Liver (tissue), 9 donors: Measurements from ENCODE around the gene PTPN14. TPM values are rescaled to one million over a fixed set of nuclear protein-coding genes. Genes with fewer than 3 reads are reported as not detected.
"Not testable (repeated sequence)": the region's sequence is repeated elsewhere in the genome, so short reads cannot be mapped to it uniquely, and the experiment has no call there.

Experiments used
- DNase-seq: peaks from one replicate; pipeline ENCODE4 v3.0.0-alpha.2; 2017; ENCODE audit warnings: low spot score
- H3K27ac ChIP-seq, 2 donors: one replicate each; pipeline ENCODE4 v1.7.0; 2013; ENCODE audit warnings: inconsistent platforms in 2 of 2, low read length in 2 of 2, control low read depth in 1 of 2, low read depth in 1 of 2, mild to moderate bottlenecking in 1 of 2
- H3K27me3 ChIP-seq, 4 donors: one replicate each; pipeline versions ENCODE4 v1.6.1 to v1.7.0; 2013; ENCODE audit warnings: low read length in 3 of 4, inconsistent platforms in 1 of 4, mild to moderate bottlenecking in 1 of 4, moderate library complexity in 1 of 4; ENCODE audit not compliant: control insufficient read depth in 4 of 4, insufficient read depth in 4 of 4
- H3K36me3 ChIP-seq, 4 donors: one replicate each; pipeline versions ENCODE4 v1.6.1 to v1.7.0; 2013; ENCODE audit warnings: low read length in 3 of 4, mild to moderate bottlenecking in 3 of 4, low read depth in 1 of 4, moderate library complexity in 1 of 4; ENCODE audit not compliant: control insufficient read depth in 4 of 4, insufficient read depth in 3 of 4
- H3K4me1 ChIP-seq, 4 donors: one replicate each; pipeline versions ENCODE4 v1.6.1 to v1.7.0; 2013; ENCODE audit warnings: low read length in 3 of 4, mild to moderate bottlenecking in 3 of 4, moderate library complexity in 1 of 4; ENCODE audit not compliant: control insufficient read depth in 4 of 4, insufficient read depth in 4 of 4
- H3K4me3 ChIP-seq, 3 donors: one replicate each; pipeline versions ENCODE4 v1.6.1 to v1.7.0; 2013; ENCODE audit warnings: low read length in 3 of 3, control low read depth in 1 of 3, low read depth in 1 of 3, mild to moderate bottlenecking in 1 of 3
- H3K9ac ChIP-seq, 2 donors: one replicate each; pipeline ENCODE4 v1.7.0; 2013; ENCODE audit warnings: low read length in 2 of 2, mild to moderate bottlenecking in 2 of 2, moderate library complexity in 2 of 2, control low read depth in 1 of 2, low read depth in 1 of 2
- H3K9me3 ChIP-seq, 4 donors: one replicate each; pipeline versions ENCODE4 v1.6.1 to v1.7.0; 2013; ENCODE audit warnings: low read length in 3 of 4; ENCODE audit not compliant: control insufficient read depth in 4 of 4
- EGR1 ChIP-seq, 2 donors: IDR thresholded peaks; 2 replicates each; pipeline ENCODE4 v1.6.1; 2016 to 2018; ENCODE audit warnings: antibody characterized with exemption in 2 of 2, low read depth in 2 of 2
- FOXA1 ChIP-seq: IDR thresholded peaks from 2 replicates; pipeline ENCODE4 v1.6.1; 2016; ENCODE audit warnings: antibody characterized with exemption
- FOXA2 ChIP-seq: IDR thresholded peaks from 2 replicates; pipeline ENCODE4 v1.6.1; 2016; ENCODE audit warnings: antibody characterized with exemption
- GABPA ChIP-seq, 2 donors: IDR thresholded peaks in 1 of 2; conservative IDR thresholded peaks in 1 of 2; 2 replicates each; pipeline ENCODE4 v1.6.1; 2016; ENCODE audit warnings: antibody characterized with exemption in 2 of 2, mild to moderate bottlenecking in 1 of 2, moderate library complexity in 1 of 2
- HNF4A ChIP-seq, 2 donors: conservative IDR thresholded peaks; 2 replicates each; pipeline ENCODE4 v1.6.1; 2016; ENCODE audit warnings: antibody characterized with exemption in 2 of 2, mild to moderate bottlenecking in 2 of 2
- JUND ChIP-seq, 2 donors: IDR thresholded peaks; 2 replicates each; pipeline ENCODE4 v1.6.1; 2016; ENCODE audit warnings: antibody characterized with exemption in 2 of 2
- NR2F2 ChIP-seq: IDR thresholded peaks from 2 replicates; pipeline ENCODE4 v1.6.1; 2016; ENCODE audit warnings: antibody characterized with exemption
- RAD21 ChIP-seq, 2 donors: IDR thresholded peaks; 2 replicates each; pipeline ENCODE4 v1.6.1; 2016; ENCODE audit warnings: antibody characterized with exemption in 2 of 2, mild to moderate bottlenecking in 2 of 2
- RXRA ChIP-seq, 2 donors: IDR thresholded peaks; 2 replicates each; pipeline ENCODE4 v1.6.1; 2017 to 2018; ENCODE audit warnings: antibody characterized with exemption in 2 of 2, mild to moderate bottlenecking in 1 of 2
- SP1 ChIP-seq: IDR thresholded peaks from 2 replicates; pipeline ENCODE4 v1.6.1; 2018; ENCODE audit warnings: antibody characterized with exemption, mild to moderate bottlenecking
- TAF1 ChIP-seq: conservative IDR thresholded peaks from 2 replicates; pipeline ENCODE4 v1.6.1; 2016; ENCODE audit warnings: antibody characterized with exemption, mild to moderate bottlenecking
- YY1 ChIP-seq: IDR thresholded peaks from 2 replicates; pipeline ENCODE4 v1.6.1; 2016; ENCODE audit warnings: antibody characterized with exemption, mild to moderate bottlenecking
- WGBS: extraction: QIAGEN DNeasy Blood & Tissue Kit; methylation state at CpG from one replicate; pipeline ENCODE4 v1.1.7; 2013; 5-methylcytosine and 5-hydroxymethylcytosine counted together
- polyA plus RNA-seq, 2 donors: library from polyadenylated mRNA; stranded (reverse) in 1 of 2; unstranded in 1 of 2; fragments of 200-250 nt in 1 of 2; fragments of >200 nt in 1 of 2; fragmentation: Nextera tagmentation in 1 of 2; extraction: Ambion mirVana in 1 of 2; gene quantifications; one replicate each; pipeline versions ENCODE4 v1.2.1 to v1.2.3, GENCODE V29; 2013 to 2015
- total RNA-seq, 2 donors: library from RNA; depleted of rRNA; stranded (reverse); fragments of >200 nt; gene quantifications; one replicate each; pipeline ENCODE4 v1.2.3, GENCODE V29; 2014
- TF ChIP-seq, protein P1 (sequence below): fragments of 150-350 bp; IDR thresholded peaks from 2 replicates; pipeline ENCODE4 v1.5.1; 2017; ENCODE audit warnings: improper control_type of control experiment, low read depth, low read length; ENCODE audit not compliant: missing input control
- TF ChIP-seq, protein P2 (sequence below): IDR thresholded peaks from 2 replicates; pipeline ENCODE4 v1.6.1; 2016; ENCODE audit warnings: antibody characterized with exemption
- TF ChIP-seq, protein P3 (sequence below): IDR thresholded peaks from 2 replicates; pipeline ENCODE4 v1.6.1; 2016; ENCODE audit warnings: antibody characterized with exemption, mild to moderate bottlenecking
- TF ChIP-seq, protein P4 (sequence below): IDR thresholded peaks from 2 replicates; pipeline ENCODE4 v1.6.1; 2016; ENCODE audit warnings: antibody characterized with exemption
- donor health status: healthy.
- donor health status: healthy.
- donor health status: healthy.
- donor health status: healthy.
- donor health status: healthy.

Gene PTPN14
- total and polyA plus RNA-seq, 4 donors, result 0.54 to 3.2 (median 1.5) TPM

DNA sequence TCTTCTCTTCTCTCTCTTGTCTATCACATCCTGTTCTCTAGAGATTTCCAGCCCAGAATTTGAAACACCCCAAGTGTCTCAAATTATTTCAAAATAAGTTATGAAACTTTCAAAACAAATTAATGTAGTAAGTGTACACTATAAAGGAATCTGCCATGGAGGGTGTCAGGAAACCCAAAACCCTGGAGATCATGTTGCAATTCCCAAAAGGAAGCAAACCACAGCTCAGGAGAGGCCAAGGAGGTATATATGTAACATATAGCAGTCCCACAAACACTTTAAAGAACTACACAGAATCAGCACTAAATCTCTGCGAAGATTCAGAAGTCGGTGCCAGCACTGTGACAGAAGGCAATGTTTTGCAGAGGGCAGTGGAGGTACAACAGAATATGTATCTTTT is 26.6 kb downstream of the PTPN14 start:
- Histone ChIP-seq H3K36me3 (no peaks in the 10 kb centered on the region), H3K4me1 (no peaks in the 10 kb centered on the region), H3K4me3 (no peak overlapping the region), H3K9me3 (no peaks in the 10 kb centered on the region), H3K9ac (no peak overlapping the region), H3K27ac (no peak overlapping the region), H3K27me3 (no peaks in the 10 kb centered on the region)
- DNase-seq, result no peak
- WGBS, result 81% methylated on average over 2 of the region's 2 CpGs
- TF ChIP-seq JUND (IDR thresholded peaks at IDR 0.05) (no peak), SP1 (no peak), YY1 (no peak), EGR1 (IDR thresholded peaks at IDR 0.05; ENCODE audit: low read depth in 2 of 2) (no peak), NR2F2 (no peak), RAD21 (IDR thresholded peaks at IDR 0.05) (no peak), FOXA2 (no peak), RXRA (IDR thresholded peaks at IDR 0.05) (no peak), HNF4A (conservative IDR thresholded peaks at IDR 0.05) (no peak), FOXA1 (no peak), GABPA (IDR thresholded peaks at IDR 0.05 in 1 of 2, conservative IDR thresholded peaks at IDR 0.05 in 1 of 2) (no peak)
- TF ChIP-seq, protein P1, sequence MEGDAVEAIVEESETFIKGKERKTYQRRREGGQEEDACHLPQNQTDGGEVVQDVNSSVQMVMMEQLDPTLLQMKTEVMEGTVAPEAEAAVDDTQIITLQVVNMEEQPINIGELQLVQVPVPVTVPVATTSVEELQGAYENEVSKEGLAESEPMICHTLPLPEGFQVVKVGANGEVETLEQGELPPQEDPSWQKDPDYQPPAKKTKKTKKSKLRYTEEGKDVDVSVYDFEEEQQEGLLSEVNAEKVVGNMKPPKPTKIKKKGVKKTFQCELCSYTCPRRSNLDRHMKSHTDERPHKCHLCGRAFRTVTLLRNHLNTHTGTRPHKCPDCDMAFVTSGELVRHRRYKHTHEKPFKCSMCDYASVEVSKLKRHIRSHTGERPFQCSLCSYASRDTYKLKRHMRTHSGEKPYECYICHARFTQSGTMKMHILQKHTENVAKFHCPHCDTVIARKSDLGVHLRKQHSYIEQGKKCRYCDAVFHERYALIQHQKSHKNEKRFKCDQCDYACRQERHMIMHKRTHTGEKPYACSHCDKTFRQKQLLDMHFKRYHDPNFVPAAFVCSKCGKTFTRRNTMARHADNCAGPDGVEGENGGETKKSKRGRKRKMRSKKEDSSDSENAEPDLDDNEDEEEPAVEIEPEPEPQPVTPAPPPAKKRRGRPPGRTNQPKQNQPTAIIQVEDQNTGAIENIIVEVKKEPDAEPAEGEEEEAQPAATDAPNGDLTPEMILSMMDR, result no peak
- TF ChIP-seq, protein P2, sequence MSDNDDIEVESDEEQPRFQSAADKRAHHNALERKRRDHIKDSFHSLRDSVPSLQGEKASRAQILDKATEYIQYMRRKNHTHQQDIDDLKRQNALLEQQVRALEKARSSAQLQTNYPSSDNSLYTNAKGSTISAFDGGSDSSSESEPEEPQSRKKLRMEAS, result no peak
- TF ChIP-seq, protein P3, sequence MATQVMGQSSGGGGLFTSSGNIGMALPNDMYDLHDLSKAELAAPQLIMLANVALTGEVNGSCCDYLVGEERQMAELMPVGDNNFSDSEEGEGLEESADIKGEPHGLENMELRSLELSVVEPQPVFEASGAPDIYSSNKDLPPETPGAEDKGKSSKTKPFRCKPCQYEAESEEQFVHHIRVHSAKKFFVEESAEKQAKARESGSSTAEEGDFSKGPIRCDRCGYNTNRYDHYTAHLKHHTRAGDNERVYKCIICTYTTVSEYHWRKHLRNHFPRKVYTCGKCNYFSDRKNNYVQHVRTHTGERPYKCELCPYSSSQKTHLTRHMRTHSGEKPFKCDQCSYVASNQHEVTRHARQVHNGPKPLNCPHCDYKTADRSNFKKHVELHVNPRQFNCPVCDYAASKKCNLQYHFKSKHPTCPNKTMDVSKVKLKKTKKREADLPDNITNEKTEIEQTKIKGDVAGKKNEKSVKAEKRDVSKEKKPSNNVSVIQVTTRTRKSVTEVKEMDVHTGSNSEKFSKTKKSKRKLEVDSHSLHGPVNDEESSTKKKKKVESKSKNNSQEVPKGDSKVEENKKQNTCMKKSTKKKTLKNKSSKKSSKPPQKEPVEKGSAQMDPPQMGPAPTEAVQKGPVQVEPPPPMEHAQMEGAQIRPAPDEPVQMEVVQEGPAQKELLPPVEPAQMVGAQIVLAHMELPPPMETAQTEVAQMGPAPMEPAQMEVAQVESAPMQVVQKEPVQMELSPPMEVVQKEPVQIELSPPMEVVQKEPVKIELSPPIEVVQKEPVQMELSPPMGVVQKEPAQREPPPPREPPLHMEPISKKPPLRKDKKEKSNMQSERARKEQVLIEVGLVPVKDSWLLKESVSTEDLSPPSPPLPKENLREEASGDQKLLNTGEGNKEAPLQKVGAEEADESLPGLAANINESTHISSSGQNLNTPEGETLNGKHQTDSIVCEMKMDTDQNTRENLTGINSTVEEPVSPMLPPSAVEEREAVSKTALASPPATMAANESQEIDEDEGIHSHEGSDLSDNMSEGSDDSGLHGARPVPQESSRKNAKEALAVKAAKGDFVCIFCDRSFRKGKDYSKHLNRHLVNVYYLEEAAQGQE, result no peak

GRCh38 chr1:214523124-214523824 is 28.1 kb downstream of the PTPN14 start:
- no peak overlapping the region for H3K4me3 ChIP-seq
- no peaks in the 10 kb centered on the region for H3K9me3 ChIP-seq
- no peak for TF ChIP-seq TAF1
- TF ChIP-seq YY1, result no peak
- no peak for TF ChIP-seq EGR1 (IDR thresholded peaks at IDR 0.05; ENCODE audit: low read depth in 2 of 2)
- TF ChIP-seq, protein P4, sequence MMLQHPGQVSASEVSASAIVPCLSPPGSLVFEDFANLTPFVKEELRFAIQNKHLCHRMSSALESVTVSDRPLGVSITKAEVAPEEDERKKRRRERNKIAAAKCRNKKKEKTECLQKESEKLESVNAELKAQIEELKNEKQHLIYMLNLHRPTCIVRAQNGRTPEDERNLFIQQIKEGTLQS, result no peak
- no peak for TF ChIP-seq GABPA (IDR thresholded peaks at IDR 0.05 in 1 of 2, conservative IDR thresholded peaks at IDR 0.05 in 1 of 2)
- TF ChIP-seq, protein P3, result no peak
- H3K27me3 ChIP-seq, result no peaks in the 10 kb centered on the region
- H3K4me1 ChIP-seq, result no peaks in the 10 kb centered on the region
- WGBS, result 78% methylated on average over 8 of the region's 8 CpGs
- no peak overlapping the region for H3K27ac ChIP-seq
- H3K9ac ChIP-seq, result no peak overlapping the region
- no peaks in the 10 kb centered on the region for H3K36me3 ChIP-seq
- no peak for DNase-seq

- H3K9me3 ChIP-seq, H3K27me3 ChIP-seq, H3K4me1 ChIP-seq, DNase-seq, H3K27ac ChIP-seq, H3K9ac ChIP-seq, H3K4me3 ChIP-seq, H3K36me3 ChIP-seq: not testable (repeated sequence)
- 98% methylated on average over 9 of the region's 9 CpGs for WGBS
Observed at GRCh38 chr1:214521458-214521857, 29.9 kb downstream of the PTPN14 start.
